DMS153 treated with DMSO at 0.1 percent for 48 hours (cell line): ENCODE data around the gene RPGRIP1L.

Source experiments
- DNase-seq: peaks from one replicate; lab custom pipeline; 2025; ENCODE audit not compliant: unreplicated experiment; lab: John Stamatoyannopoulos, UW

Gene RPGRIP1L

GRCh38 chr16:53664724-53665345 lies 38.8 kb downstream of the RPGRIP1L start:
- no peak for DNase-seq

GRCh38 chr16:53662072-53662471 lies 41.6 kb downstream of the RPGRIP1L start:
- DNase-seq, result no peak

- no peak for DNase-seq
These were observed 48.7 kb downstream of the RPGRIP1L start for GRCh38 chr16:53654946-53655345.

DNA sequence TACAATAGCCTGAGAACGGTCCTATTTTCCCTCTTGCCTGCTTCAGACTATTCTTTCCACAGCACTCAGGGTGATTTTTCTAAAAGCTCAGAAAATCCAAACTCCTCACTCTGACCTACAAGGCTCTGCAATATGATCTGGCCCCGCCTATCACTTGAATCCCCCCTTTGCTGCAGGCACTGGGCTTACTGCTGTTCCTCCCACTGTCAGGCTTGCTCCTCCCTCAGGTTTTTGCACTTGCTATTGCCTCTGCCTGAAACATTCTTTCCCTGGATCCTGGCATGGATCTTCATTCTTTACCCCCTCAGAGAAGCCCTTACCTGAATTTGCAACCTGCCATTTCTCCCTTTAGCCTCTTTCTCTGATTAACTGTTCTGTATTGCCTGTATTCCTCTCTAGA lies 52.3 kb downstream of the RPGRIP1L start:
- no peak for DNase-seq

- no peak for DNase-seq
These were observed 57.2 kb downstream of the RPGRIP1L start for GRCh38 chr16:53646506-53646905.

- no peak for DNase-seq
These were observed 60.2 kb downstream of the RPGRIP1L start for GRCh38 chr16:53643474-53643873.

- no peak for DNase-seq
These were observed 61.6 kb downstream of the RPGRIP1L start for GRCh38 chr16:53642094-53642493.

DNA sequence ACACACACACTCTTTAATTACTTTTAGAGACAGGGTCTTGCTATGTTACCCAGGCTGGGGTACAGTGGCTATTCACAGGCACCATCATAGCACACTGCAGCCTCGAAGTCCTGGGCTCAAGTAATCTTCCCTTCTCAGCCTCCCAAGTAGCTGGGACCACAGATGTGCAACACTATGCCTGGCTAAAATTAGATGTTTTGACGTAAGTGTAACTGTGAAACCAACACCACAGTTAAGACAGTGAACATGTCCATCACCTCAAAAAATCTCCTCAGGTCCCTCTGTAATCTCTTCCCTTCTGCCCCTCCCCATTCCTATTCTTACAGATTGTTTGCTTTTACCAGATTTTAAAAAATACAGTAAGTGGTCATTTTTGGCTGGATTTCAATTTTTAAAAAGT lies 66.7 kb downstream of the RPGRIP1L start:
- no peak for DNase-seq

- DNase-seq, result no peak
These were observed 71.1 kb downstream of the RPGRIP1L start for GRCh38 chr16:53632526-53632925.

DNA sequence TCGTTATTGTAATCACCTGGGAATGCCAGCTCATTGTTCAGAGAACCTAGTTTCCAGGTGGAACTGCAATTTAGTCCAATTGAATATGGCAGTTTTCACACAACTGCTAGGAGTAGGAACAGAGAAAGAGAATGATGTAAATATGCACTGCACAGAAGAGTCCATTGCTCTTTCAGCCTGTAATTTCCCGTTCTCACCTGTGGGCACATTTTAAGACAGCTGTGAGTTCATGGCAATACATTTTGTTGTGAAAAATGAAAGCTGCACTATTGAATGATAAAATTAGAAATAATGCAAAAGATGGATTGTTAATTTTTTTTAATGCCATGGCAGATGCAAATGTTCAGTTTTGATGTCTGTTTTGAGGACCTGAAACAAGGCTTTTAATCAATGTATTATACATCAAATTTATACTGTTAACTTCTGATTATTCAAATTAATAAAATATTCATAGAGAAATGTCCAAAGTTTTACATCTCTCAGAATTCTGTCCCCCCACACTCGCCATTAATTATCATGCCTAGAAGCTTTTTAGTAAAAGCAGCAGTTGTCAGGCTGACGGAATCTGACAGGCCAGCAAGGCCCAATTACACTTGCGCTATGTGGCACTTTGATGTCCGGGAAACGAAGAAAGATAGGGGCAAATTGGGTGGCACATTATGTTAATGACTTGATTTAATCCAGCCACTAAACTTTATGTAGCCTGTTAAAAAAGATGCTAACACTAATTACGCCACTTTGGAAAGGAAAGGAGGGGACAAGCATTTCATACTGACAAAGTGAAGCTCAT lies 72.2 kb downstream of the RPGRIP1L start:
- DNase-seq, result no peak

GRCh38 chr16:53629607-53630312 lies 73.9 kb downstream of the RPGRIP1L start:
- peak; percentile 32 for DNase-seq

- DNase-seq, result no peak
These were observed 74.5 kb downstream of the RPGRIP1L start for GRCh38 chr16:53629151-53629550.

- DNase-seq, result no peak
These were observed 76.8 kb downstream of the RPGRIP1L start for GRCh38 chr16:53626811-53627210.

DNA sequence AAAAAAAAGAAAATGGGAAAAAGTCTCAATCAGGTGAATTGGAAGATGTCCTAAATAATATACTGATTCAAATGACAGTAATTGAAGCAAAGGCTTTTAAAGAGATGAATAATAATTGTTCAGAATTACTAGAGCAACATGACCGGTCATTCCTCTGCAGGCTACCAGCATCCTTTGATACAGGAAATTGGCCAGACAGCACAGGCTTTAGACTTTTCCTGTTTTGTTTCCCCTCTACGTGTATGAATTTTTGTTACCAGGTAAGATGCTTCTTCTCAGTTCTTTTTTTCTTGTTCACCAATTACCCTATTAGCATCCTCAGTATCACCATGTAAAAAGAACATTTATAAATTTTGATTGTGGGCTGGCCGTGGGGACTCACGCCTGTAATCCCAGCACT lies 77.5 kb downstream of the RPGRIP1L start:
- DNase-seq, result no peak

DNA sequence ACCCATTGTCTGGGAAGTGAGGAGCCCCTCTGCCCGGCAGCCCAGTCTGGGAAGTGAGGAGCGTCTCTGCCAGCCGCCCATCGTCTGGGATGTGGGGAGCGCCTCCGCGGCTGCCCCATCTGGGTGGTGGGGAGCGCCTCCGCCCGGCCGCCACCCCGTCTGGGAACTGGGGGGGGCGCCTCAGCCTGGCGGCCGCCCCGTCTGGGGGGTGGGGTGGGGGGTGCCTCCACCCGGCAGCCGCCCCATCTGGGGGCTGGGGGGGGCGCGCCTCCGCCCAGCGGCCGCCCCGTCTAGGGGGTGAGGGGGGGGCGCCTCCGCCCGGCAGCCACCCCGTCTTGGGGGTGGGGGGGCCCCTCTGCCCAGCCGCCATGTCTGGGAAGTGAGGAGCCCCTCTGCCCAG lies 78.4 kb downstream of the RPGRIP1L start:
- no peak for DNase-seq

DNA sequence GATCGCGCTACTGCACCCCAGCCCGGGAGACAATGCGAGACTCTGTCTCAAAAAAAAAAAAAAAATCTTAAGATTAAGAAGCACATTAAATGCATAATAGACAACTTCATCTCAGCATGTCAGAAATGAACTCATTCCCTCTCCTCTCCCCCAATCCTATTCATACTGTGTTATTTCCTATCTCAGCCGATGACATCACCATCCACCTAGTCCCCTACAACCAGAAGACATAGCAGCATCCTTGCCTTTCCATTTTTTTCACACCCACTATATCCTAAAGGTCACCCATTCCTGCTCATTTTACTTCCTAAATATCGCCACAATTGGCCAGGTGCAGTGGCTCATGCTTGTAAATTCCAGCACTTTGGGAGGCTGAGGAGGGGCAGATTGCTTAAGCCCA lies 81.3 kb downstream of the RPGRIP1L start:
- DNase-seq, result no peak

GRCh38 chr16:53620476-53620875 lies 83.2 kb downstream of the RPGRIP1L start:
- DNase-seq, result no peak

DNA sequence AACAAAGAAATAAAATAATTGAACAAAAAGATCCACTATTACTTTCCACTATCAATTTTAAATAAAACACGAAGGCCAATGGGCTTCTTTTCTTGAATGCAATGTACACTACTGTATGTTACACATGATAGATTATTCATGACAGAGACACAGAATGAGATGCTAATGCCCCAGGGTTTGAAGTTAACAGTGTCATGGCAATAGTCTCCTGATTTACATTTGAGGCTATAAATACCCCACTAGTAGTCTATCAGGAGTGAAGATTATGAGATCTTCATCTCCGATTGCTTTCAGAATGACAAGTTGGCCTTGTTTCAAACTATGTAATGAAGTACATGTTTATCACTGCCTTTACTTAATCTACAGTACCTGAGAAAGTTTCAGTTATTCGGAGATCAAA lies 84.4 kb downstream of the RPGRIP1L start:
- DNase-seq, result no peak

DNA sequence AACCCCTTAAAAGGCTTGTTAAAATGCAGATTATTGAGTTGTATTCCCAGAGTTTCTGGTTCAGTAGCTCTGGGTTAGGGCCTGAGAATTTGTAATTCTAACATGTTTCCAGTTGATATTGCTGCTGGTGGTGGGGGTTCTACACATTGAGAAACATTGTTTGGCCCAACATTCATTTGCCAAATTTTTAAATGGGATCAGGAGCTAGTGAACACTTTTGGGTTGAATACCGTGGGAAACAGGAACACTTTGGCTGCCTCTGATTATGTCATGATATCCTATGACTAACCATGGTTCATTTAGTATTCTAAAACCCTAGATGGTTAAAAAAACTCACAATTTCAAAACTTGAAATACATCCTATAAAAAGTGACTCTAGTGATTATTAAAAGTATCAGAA lies 89.3 kb downstream of the RPGRIP1L start:
- no peak for DNase-seq

- no peak for DNase-seq
These were observed 91.7 kb downstream of the RPGRIP1L start for GRCh38 chr16:53612003-53612402.

DNA sequence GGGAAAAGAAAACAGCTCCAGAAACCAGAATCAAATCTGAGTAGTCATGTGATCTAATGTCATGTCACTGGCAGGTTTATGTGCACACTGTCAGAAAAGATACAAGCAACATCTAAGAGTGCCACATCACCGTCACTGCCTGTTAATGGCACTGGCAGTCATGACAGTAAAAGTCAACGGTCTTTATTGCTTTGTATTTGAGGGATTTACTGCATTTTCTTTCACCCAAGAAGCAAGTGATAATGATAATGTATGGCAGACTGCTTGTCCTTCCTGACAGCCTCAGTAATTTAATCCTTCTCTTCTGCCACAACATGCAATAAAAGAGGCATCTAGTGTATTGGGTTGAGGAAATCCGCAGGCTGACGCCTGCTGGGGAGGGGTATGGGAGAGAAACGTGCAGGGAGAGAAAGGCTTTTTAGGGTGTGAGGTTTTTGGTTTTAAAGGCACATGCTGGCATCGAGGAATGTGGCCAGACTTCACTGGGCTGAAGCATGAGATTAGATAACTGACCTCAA lies 92.4 kb downstream of the RPGRIP1L start:
- peak; percentile 8 for DNase-seq

- no peak for DNase-seq
These were observed 94.1 kb downstream of the RPGRIP1L start for GRCh38 chr16:53609536-53609935.
